Cardiac muscle cell (in vitro differentiated cells and primary cell): ENCODE data around the gene CD300C. TPM values are rescaled to one million over a fixed set of nuclear protein-coding genes. Genes with fewer than 3 reads are reported as not detected.
"Not testable (repeated sequence)": the region's sequence is repeated elsewhere in the genome, so short reads cannot be mapped to it uniquely, and the experiment has no call there.

Source experiments
- DNase-seq, 2 donors: peaks; one replicate each; pipeline versions ENCODE4 v3.0.0 to v3.0.0-alpha.2; 2010 to 2017; ENCODE audit warnings: low read depth in 1 of 2, low spot score in 1 of 2
- H3K27ac ChIP-seq: fragments of 200-600 bp; sonication (generic); 2 replicates; pipeline ENCODE4 v1.5.1; 2016
- H3K27me3 ChIP-seq: fragments of 200-600 bp; sonication (generic); 2 replicates; pipeline ENCODE4 v1.6.0; 2016; ENCODE audit warnings: control low read depth
- H3K36me3 ChIP-seq: fragments of 200-600 bp; sonication (generic); 2 replicates; pipeline ENCODE4 v1.5.1; 2016; ENCODE audit warnings: control low read depth
- H3K4me1 ChIP-seq: fragments of 200-600 bp; sonication (generic); 2 replicates; pipeline ENCODE4 v1.8.1; 2017; ENCODE audit warnings: low read depth, mild to moderate bottlenecking, mixed run types
- H3K4me3 ChIP-seq: fragments of 200-600 bp; sonication (generic); 2 replicates; pipeline ENCODE4 v1.5.1; 2016; ENCODE audit warnings: mild to moderate bottlenecking
- H3K9me3 ChIP-seq: fragments of 200-600 bp; sonication (generic); 2 replicates; pipeline ENCODE4 v1.5.1; 2017; ENCODE audit warnings: low read depth, mild to moderate bottlenecking, control low read depth
- CTCF ChIP-seq: IDR thresholded peaks from 2 replicates; pipeline ENCODE4 v1.5.1; 2012; ENCODE audit warnings: low read depth, mild to moderate bottlenecking, low read length
- polyA plus RNA-seq: library from polyadenylated mRNA; unstranded; fragments of >200 nt; fragmentation: Nextera tagmentation; extraction: Ambion mirVana; gene quantifications from 2 replicates; pipeline ENCODE4 v1.2.1, GENCODE V29; 2016
- total RNA-seq: library from RNA; depleted of rRNA; stranded (reverse); fragments of >200 nt; gene quantifications from 2 replicates; pipeline ENCODE4 v1.2.3, GENCODE V29; 2016

Gene CD300C
- total and polyA plus RNA-seq, 2 experiments from 2014 or later: 0.12 to 0.83 TPM

DNA sequence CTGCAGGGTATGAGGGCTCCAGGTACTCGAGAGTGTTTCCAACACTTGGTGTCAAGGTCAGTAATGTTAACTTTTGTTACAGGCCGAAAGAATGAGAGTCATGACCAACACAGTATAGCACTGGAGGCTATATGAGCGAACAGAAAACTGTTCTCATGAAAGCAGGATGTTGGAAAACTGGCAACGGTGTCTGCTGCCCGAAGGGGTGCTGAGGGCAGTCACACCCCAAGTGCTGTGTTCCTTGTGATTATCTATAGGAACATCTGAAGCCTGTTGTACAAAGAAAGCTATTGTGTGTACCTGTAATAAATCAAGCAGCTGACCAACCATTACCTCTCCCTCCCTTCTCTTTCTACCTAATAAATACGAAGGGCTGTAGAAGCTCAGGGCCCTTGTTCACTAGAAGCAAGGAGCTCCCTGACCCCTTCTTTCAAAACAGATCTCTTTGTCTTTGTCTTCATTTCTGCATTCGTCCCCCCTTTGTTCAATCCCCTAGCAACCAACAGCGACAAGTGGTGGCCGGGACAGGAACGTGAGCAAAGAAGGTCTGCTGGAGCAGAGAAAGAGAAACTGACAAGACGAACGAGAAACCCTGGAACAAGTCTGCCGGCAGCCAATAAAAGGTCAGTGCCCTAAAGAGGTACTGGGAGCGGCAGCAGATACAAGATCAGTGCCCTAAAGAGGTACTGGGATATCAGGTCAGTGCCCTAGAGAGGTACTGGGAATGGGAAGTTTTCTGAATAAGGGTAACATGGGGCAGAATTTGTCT, 38.6 kb upstream of the CD300C start:
- no peaks in the 10 kb centered on the region for H3K9me3 ChIP-seq
- no peak for TF ChIP-seq CTCF
- H3K27ac ChIP-seq: no peak overlapping the region
- no peaks in the 10 kb centered on the region for H3K4me1 ChIP-seq
- DNase-seq: no peak
- H3K36me3 ChIP-seq: no peaks in the 10 kb centered on the region
- no peak overlapping the region for H3K4me3 ChIP-seq
- no peaks in the 10 kb centered on the region for H3K27me3 ChIP-seq

DNA sequence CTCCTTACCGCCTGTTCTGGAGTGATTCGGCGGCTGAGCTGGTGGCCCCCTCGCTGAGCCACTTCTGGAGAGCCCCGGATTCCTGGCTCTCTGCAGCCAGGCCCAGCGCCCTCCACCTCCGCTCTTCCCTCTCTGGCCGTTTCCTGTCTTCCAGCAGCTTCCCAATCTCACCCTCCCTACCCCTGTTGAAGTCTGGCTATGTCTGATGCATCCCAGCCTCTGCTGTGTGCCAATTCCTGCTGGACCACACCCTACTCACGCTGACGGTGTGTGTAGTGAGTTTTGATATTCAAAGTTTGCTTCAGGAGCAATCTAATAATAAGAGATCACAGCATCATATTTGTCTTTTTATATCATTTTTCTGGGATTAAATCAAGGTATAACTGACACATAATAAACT, 36.7 kb upstream of the CD300C start:
- no peak for TF ChIP-seq CTCF
- Histone ChIP-seq H3K4me3 (no peak overlapping the region), H3K9me3 (no peaks in the 10 kb centered on the region), H3K36me3 (no peaks in the 10 kb centered on the region), H3K27me3 (no peaks in the 10 kb centered on the region), H3K27ac (no peak overlapping the region), H3K4me1 (no peaks in the 10 kb centered on the region)
- DNase-seq: no peak

GRCh38 chr17:74579900-74580299, 34.0 kb upstream of the CD300C start:
- Histone ChIP-seq H3K27me3 (no peaks in the 10 kb centered on the region), H3K27ac (no peak overlapping the region), H3K4me1 (no peaks in the 10 kb centered on the region), H3K36me3 (no peaks in the 10 kb centered on the region), H3K4me3 (no peak overlapping the region), H3K9me3 (no peaks in the 10 kb centered on the region)
- TF ChIP-seq CTCF: no peak
- DNase-seq: no peak

GRCh38 chr17:74578979-74579378, 33.1 kb upstream of the CD300C start:
- H3K36me3 ChIP-seq: no peaks in the 10 kb centered on the region
- no peaks in the 10 kb centered on the region for H3K4me1 ChIP-seq
- DNase-seq: no peak
- H3K27ac ChIP-seq: no peak overlapping the region
- H3K27me3 ChIP-seq: no peaks in the 10 kb centered on the region
- H3K9me3 ChIP-seq: no peaks in the 10 kb centered on the region
- H3K4me3 ChIP-seq: no peak overlapping the region
- TF ChIP-seq CTCF: no peak

GRCh38 chr17:74574489-74575142, 28.7 kb upstream of the CD300C start:
- H3K4me3 ChIP-seq: no peak overlapping the region
- no peak overlapping the region for H3K27ac ChIP-seq
- no peaks in the 10 kb centered on the region for H3K27me3 ChIP-seq
- no peak for DNase-seq
- no peaks in the 10 kb centered on the region for H3K36me3 ChIP-seq
- H3K4me1 ChIP-seq: no peaks in the 10 kb centered on the region
- TF ChIP-seq CTCF: no peak
- H3K9me3 ChIP-seq: no peaks in the 10 kb centered on the region

GRCh38 chr17:74573635-74574034, 27.7 kb upstream of the CD300C start:
- H3K9me3 ChIP-seq, H3K27ac ChIP-seq, DNase-seq, H3K36me3 ChIP-seq, H3K27me3 ChIP-seq, H3K4me3 ChIP-seq, H3K4me1 ChIP-seq: not testable (repeated sequence)
